Loucy (cell line): ENCODE results near the gene ZNF155.

Experiments used
- H2AFZ ChIP-seq: fragments of 200-600 bp; sonication (generic); 2 replicates; pipeline ENCODE4 v1.6.0; 2016; ENCODE audit warnings: antibody characterized with exemption, mild to moderate bottlenecking, low read length, moderate library complexity
- H3F3A ChIP-seq: fragments of 200-600 bp; 2 replicates; pipeline ENCODE4 v1.6.0; 2016; ENCODE audit warnings: antibody characterized with exemption, low read depth, mild to moderate bottlenecking
- H3K27me3 ChIP-seq: fragments of 200-600 bp; sonication (generic); 2 replicates; pipeline ENCODE4 v1.6.1; 2014; ENCODE audit warnings: low read length, mild to moderate bottlenecking; ENCODE audit not compliant: insufficient read depth, poor library complexity, severe bottlenecking
- H3K36me3 ChIP-seq: fragments of 200-600 bp; sonication (generic); 2 replicates; pipeline ENCODE4 v1.6.1; 2016; ENCODE audit warnings: low read length; ENCODE audit not compliant: insufficient read depth
- H3K4me1 ChIP-seq: fragments of 200-600 bp; sonication (generic); 2 replicates; pipeline ENCODE4 v1.5.1; 2014; ENCODE audit warnings: low read length, mild to moderate bottlenecking; ENCODE audit not compliant: insufficient read depth, poor library complexity, severe bottlenecking
- H3K4me2 ChIP-seq: fragments of 200-600 bp; sonication (generic); 2 replicates; pipeline ENCODE4 v1.6.0; 2014; ENCODE audit warnings: antibody characterized with exemption, low read length, low read depth, mild to moderate bottlenecking; ENCODE audit not compliant: poor library complexity, severe bottlenecking
- H3K4me3 ChIP-seq: fragments of 200-600 bp; sonication (generic); 2 replicates; pipeline ENCODE4 v1.5.1; 2014; ENCODE audit warnings: low read length, mild to moderate bottlenecking, mixed read lengths; ENCODE audit not compliant: poor library complexity, severe bottlenecking
- H3K79me2 ChIP-seq: fragments of 200-600 bp; sonication (generic); 2 replicates; pipeline ENCODE4 v1.6.1; 2014; ENCODE audit warnings: low read length; ENCODE audit not compliant: insufficient read depth
- H3K9ac ChIP-seq: fragments of 200-600 bp; sonication (generic); 2 replicates; pipeline ENCODE4 v1.6.0; 2014; ENCODE audit warnings: mild to moderate bottlenecking, low read depth, low read length, moderate library complexity; ENCODE audit not compliant: poor library complexity, severe bottlenecking
- H3K9me2 ChIP-seq: fragments of 200-600 bp; sonication (generic); replicated peaks from 2 replicates; pipeline ENCODE4 v1.6.1; 2016; ENCODE audit warnings: low read depth, low read length, mixed read lengths
- H3K9me3 ChIP-seq: fragments of 200-600 bp; sonication (generic); 2 replicates; pipeline ENCODE4 v1.6.1; 2014; ENCODE audit warnings: mild to moderate bottlenecking, antibody characterized with exemption, low read length, low read depth; ENCODE audit not compliant: insufficient read depth
- H4K20me1 ChIP-seq: fragments of 200-600 bp; sonication (generic); 2 replicates; pipeline ENCODE4 v1.6.0; 2014; ENCODE audit warnings: antibody characterized with exemption, low read length, mild to moderate bottlenecking; ENCODE audit not compliant: insufficient read depth, poor library complexity, severe bottlenecking
- CTCF ChIP-seq: fragments of 200-600 bp; sonication (generic); conservative IDR thresholded peaks from 2 replicates; pipeline ENCODE4 v1.5.1; 2014; ENCODE audit warnings: mild to moderate bottlenecking, antibody characterized with exemption, low read length
- EZH2phosphoT487 ChIP-seq: fragments of 200-600 bp; IDR thresholded peaks from 2 replicates; pipeline ENCODE4 v1.6.1; 2018; ENCODE audit warnings: antibody characterized with exemption, mild to moderate bottlenecking, moderate library complexity, borderline replicate concordance

Gene ZNF155

GRCh38 chr19:43950834-43951645 lies 32.9 kb upstream of the ZNF155 start, which contains the start of gene ZNF221:
Gene ZNF221, plus strand, starts transcription at chr19:43951228. Its CDS starts 11,499 bp downstream, at chr19:43962727.
- Histone ChIP-seq H2AFZ (no peak within 1 kb of the TSS), H3K9me3 (peaks cover 3% of the 10 kb centered on the region; the same call in 1 of the 2 replicates), H3K4me2 (no peak within 1 kb of the TSS), H4K20me1 (no peaks in the 10 kb centered on the region), H3K9ac (no peak within 1 kb of the TSS), H3F3A (no peaks in the 10 kb centered on the region), H3K79me2 (no peaks in the 10 kb centered on the region), H3K4me3 (no peak within 1 kb of the TSS), H3K4me1 (no peaks in the 10 kb centered on the region), H3K9me2 (no peaks in the 10 kb centered on the region), H3K36me3 (no peaks in the 10 kb centered on the region), H3K27me3 (no peaks in the 10 kb centered on the region)
- TF ChIP-seq CTCF: no peak
- TF ChIP-seq EZH2phosphoT487: no peak

GRCh38 chr19:43956827-43957226 lies 27.2 kb upstream of the ZNF155 start:
- Histone ChIP-seq H3K27me3 (no peaks in the 10 kb centered on the region), H3F3A (no peaks in the 10 kb centered on the region), H3K79me2 (no peaks in the 10 kb centered on the region), H3K4me2 (no peak overlapping the region), H3K4me3 (no peak overlapping the region), H3K4me1 (no peaks in the 10 kb centered on the region), H4K20me1 (no peaks in the 10 kb centered on the region), H3K9me2 (no peaks in the 10 kb centered on the region), H3K9ac (no peak overlapping the region), H2AFZ (no peak overlapping the region), H3K9me3 (no peaks in the 10 kb centered on the region; the same call in 1 of the 2 replicates), H3K36me3 (no peaks in the 10 kb centered on the region)
- no peak for TF ChIP-seq EZH2phosphoT487
- TF ChIP-seq CTCF: no peak

GRCh38 chr19:43957891-43958290 lies 26.1 kb upstream of the ZNF155 start:
- Histone ChIP-seq H3K4me3 (no peak overlapping the region), H3K4me2 (no peak overlapping the region), H3K79me2 (no peaks in the 10 kb centered on the region), H3K9ac (no peak overlapping the region), H3F3A (no peaks in the 10 kb centered on the region), H3K9me3 (no peaks in the 10 kb centered on the region; the same call in 1 of the 2 replicates), H3K9me2 (no peaks in the 10 kb centered on the region), H4K20me1 (no peaks in the 10 kb centered on the region), H3K27me3 (no peaks in the 10 kb centered on the region), H3K36me3 (no peaks in the 10 kb centered on the region), H2AFZ (no peak overlapping the region), H3K4me1 (no peaks in the 10 kb centered on the region)
- no peak for TF ChIP-seq CTCF
- no peak for TF ChIP-seq EZH2phosphoT487
